GM21717 (cell line): Measurements from ENCODE around the gene ATP7A.
"Not testable (repeated sequence)": the region's sequence is repeated elsewhere in the genome, so short reads cannot be mapped to it uniquely, and the experiment has no call there.

Source experiments
- ATAC-seq: cut with Tn5 transposase; IDR thresholded peaks from one replicate; pipeline ENCODE4 v1.9.1; 2021; ENCODE audit warnings: mild to moderate bottlenecking, moderate library complexity; ENCODE audit not compliant: unreplicated experiment

ATP7A gene

DNA sequence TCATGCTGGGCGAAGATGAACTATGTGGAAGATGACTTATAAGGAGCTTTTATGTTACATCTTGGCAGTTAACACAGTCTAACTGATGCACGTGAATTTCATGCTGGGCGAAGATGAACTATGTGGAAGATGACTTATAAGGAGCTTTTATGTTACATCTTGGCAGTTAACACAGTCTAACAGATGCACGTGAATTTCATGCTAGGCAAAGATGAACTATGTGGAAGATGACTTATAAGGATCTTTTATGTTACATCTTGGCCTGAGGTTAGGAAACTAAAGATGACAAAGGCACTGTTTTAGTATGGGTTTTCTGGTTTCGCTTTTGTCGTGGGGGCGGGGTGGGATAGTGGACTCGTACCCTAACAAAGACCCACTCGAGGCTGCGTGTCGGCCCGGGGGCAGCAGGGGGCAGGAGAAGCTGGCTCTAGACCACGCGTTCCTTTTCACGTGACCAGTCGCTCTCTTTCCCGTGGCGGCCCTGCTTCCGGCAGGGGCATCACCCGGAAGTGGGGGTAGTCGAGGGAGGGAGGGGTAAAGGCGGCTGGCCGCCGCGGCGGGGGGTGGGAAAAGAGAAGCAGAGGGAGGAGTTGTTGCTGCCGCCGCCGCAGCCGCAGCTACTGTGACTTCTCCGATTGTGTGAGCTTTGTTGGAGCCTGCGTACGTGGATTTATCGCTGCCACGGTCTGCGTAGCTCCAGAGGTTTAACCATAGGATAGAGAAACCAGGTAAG, at the start of gene ATP7A:
Gene ATP7A (plus strand): TSS at position 586 of the 733 bp plus-strand sequence. CDS start 60,949 bp downstream, outside the sequence.
- peak; percentile 95 for ATAC-seq

DNA sequence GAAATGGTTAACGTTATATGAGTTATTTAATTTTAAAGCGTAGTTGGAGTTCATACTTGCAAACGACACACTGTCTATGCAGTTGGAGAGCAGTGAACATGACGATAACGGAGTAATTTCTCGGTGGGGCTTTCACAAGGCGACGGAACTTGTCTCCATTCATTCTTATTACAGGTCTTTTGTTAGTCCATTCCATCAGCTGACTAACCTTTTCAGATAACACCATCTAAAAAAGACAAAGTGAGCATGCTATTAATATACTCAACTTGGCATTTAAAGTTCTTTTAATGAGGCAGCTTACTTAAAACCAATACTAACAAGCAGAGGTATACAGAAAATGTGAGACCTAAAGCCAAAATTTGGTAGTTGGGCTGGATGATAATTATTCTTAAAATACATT, 35.1 kb upstream of the ATP7A start:
- ATAC-seq, result no peak

GRCh38 chrX:77881418-77881817, 29.1 kb upstream of the ATP7A start:
- not testable (repeated sequence) for ATAC-seq

- ATAC-seq, result no peak
Observed at GRCh38 chrX:77892887-77893286, 17.6 kb upstream of the ATP7A start.

- ATAC-seq, result no peak
Observed at GRCh38 chrX:77893713-77894112, 16.8 kb upstream of the ATP7A start.

DNA sequence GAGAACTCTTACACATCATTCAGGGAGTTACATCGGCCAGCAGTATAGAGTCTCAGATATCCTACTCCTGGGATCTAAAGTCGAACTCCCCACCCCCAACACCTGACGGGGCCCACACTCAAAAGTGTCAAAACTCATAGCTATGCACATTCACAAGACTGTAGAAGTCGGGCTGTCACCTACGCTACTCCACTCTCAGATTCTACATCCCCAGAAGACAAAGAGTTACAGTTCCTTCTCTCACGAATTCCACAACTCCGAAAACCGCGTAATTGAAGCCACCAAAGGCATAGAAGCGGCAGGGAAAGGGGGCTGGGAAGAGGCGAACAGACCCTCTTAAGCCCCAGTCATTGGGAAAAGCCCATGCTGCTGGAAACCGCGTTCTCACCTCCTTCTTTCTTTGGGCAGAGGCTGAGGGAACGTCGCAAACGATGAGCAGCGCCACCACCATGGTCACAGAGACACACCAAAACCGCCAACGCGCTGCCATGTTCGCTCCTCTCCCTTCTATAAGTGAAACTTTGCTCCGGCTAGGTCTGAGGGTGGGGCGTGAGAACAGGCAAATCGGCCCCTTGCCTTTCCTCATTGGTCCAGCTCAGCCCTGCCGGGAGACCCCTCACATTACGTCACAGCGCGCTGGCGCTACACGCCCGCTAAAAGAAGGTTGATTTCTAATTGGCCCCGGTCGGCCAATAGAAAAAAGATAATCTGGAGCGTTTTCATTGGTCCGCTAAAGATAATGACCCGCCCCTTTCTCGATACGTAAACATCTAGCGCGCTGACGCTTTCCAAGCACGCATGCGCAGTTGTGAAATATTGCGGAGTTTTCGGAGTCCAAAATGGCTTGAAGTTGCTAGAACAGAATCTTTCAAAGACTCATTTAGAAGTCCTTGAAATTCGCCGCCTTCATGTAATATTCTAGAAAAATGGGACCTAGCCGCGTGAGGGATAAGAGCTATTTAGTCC, 15.3 kb upstream of the ATP7A start, which contains the start of gene MAGT1:
Gene MAGT1 (minus strand): TSS at position 515 of the 966 bp plus-strand sequence. CDS start 25 bp downstream, at position 490.
- peak; percentile 91 for ATAC-seq

GRCh38 chrX:77899081-77899828, 11.2 kb upstream of the ATP7A start, which contains the start of gene COX7B:
Gene COX7B, plus strand, starts transcription at chrX:77899468. Its CDS starts 86 bp downstream, at chrX:77899554.
- ATAC-seq, result peak; percentile 58

GRCh38 chrX:77900688-77901087, 9.8 kb upstream of the ATP7A start:
- ATAC-seq, result no peak

DNA sequence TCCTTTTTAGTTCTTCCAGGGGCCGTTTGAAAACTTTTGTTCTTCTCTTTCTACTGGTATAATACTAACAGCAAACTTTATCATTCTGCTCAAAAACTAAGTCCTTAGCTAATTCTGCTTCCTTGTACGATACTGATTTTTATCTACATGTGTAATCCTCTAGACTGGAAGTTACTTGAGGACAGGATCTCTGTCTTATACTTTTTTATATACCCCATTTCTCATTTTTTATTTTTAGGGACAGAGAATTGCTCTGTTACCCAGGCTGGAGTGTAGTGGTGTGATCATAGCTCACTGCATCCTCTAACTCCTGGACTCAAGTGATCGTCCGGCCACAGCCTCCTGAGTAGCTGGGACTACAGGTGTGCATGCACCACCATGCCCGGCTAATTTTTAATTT, 9.0 kb upstream of the ATP7A start:
- no peak for ATAC-seq

DNA sequence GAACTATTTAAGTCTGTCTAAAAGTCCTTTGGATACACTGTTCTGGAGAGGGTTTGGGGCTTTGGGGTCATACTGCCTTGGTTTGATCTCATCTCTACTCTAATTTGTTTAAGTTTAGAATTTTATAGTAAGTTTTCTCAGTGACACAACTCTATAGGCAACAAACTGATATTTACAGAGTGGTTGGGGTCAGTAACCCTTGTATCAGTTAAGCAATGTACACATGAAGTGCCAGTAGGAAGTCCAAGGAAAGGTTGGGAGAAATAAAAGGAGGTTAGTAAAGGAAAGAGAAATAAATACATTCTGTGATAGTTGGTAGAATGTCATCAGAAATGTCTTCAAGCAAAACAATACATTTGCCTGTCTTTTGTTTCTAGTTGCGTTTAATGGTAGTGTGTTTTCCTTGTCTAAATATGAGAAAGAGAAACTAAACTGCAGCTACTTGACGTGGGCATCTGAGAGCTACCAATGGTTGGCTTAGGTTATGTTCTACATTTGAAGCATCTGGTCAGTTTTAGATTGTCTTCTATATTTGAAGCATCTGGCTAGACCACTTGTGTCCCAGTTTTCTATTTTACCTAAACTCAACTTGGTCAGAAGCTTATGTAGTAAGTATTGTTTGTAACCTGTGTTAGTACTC, 6.9 kb downstream of the ATP7A start:
- ATAC-seq, result peak; percentile 70

DNA sequence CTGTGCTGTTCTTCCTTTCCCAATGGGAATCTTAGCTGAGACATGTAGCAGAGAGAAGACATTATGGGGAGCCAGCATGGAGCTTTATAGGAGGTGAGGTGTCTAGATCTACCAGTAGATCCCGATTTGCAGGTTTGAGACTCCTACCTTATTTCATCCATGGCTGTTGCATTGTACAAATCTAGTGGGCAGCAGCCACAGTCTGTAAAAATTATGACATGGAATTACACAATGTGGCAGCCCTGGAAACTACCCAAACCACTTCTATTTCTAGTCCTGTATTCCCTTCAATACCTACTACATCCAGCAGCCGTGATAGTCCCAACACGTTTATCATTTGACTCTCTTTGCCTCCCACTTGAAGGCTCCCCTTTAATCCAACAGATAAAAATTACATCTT, 8.1 kb downstream of the ATP7A start:
- no peak for ATAC-seq

DNA sequence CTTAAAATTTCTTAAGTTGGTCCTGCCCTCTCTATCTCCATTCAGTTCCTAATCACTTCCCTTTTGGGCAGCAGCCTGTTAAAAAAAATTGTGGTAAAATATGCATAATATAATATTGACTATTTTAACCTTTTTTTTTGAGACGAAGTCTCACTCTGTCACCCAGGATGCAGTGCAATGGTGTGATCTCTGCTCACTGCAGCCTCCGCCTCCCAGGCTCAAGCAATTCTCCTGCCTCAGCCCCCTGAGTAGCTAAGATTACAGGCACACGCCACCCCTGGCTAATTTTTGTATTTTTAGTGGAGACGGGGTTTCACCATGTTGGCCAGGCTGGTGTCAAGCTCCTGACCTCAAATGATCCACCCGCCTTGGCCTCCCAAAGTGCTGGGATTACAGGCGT, 8.9 kb downstream of the ATP7A start:
- ATAC-seq, result not testable (repeated sequence)

GRCh38 chrX:77922787-77923186, 12.3 kb downstream of the ATP7A start:
- ATAC-seq, result no peak

GRCh38 chrX:77924320-77924859, 13.9 kb downstream of the ATP7A start:
- ATAC-seq, result no peak

DNA sequence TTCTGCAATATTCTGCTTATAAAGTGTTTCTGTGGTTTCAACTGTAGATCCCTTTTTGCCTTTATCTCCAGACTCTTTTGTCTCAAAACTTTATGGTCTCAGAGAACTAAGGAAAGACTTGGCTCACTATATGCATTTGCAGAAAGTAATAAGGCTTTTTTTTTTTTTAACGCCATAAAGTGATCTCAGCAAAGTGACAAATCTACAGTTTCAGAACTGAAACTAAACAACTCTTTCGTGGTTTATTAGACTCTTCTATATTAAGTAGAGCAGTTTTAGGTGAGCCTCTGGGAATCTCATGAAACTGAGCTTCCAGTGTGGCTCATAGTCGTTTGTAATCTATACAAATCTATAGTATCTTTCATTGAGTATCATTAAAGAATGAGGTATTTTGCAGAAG, 15.3 kb downstream of the ATP7A start:
- ATAC-seq, result peak; percentile 62

- no peak for ATAC-seq
Observed at GRCh38 chrX:77930581-77930980, 20.1 kb downstream of the ATP7A start.

GRCh38 chrX:77935886-77936285, 25.4 kb downstream of the ATP7A start:
- ATAC-seq, result no peak

DNA sequence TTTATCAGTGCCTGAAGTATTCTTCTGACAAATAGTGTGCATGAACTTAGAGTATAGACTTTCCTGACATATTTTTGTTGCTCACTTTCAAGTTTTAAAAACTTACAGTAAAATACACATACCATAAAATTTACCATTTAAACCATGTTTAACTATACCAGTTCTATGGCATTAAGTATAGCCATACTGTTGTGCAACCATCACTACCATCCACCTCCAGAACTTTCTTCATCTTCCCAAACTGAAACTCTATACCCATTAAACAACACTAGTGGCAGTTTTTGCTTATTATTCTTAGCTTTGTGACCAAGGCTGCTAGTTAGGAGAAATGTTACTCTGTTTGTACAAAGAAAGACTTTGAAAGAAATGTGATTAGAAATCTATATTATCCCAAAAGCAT, 25.8 kb downstream of the ATP7A start:
- ATAC-seq, result no peak

DNA sequence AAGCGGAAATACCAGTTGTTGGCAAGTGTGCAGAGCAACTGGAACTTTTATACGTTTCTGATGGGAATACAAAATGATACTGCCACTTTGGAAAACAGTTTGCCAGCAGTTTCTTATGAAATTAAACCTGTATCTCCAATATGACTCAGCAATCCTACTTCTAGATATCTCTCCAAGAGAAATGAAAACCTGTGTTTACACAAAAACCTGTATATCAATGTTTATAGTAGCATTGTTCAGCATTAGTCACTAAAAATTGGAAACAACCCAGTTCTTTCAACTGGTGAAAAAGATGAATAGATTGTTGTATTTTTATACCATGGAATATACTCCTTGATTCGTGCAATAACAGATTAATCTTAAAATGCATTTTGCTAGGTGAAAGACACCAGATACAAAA, 26.8 kb downstream of the ATP7A start:
- no peak for ATAC-seq

- no peak for ATAC-seq
Observed at GRCh38 chrX:77938083-77938680, 27.7 kb downstream of the ATP7A start.
